Activated CD4-positive, alpha-beta T cell treated with anti-CD3 and anti-CD28 coated beads for 24 hours (primary cell): ENCODE measurements around the gene NUP160.
"Not testable (repeated sequence)": the region's sequence is repeated elsewhere in the genome, so short reads cannot be mapped to it uniquely, and the experiment has no call there.

ENCODE experiments used
- DNase-seq, 2 donors: peaks; one replicate each; pipeline ENCODE4 v3.0.0-alpha.2; 2020; ENCODE audit warnings: low read depth in 2 of 2

NUP160 gene

GRCh38 chr11:47847892-47848699, at the start of gene NUP160:
Gene NUP160, minus strand, starts transcription at chr11:47848350. Its CDS starts 32 bp downstream, at chr11:47848318.
- peak; percentile 81 to 86 for DNase-seq

GRCh38 chr11:47896199-47896598, 48.0 kb upstream of the NUP160 start:
- DNase-seq = no peak

GRCh38 chr11:47895035-47895434, 46.9 kb upstream of the NUP160 start:
- DNase-seq = no peak

- not testable (repeated sequence) for DNase-seq
These were observed 44.6 kb upstream of the NUP160 start for GRCh38 chr11:47892546-47893276.

GRCh38 chr11:47891886-47892285, 43.7 kb upstream of the NUP160 start:
- DNase-seq = no peak

GRCh38 chr11:47889714-47890441, 41.7 kb upstream of the NUP160 start:
- DNase-seq = no peak

- no peak for DNase-seq
These were observed 39.9 kb upstream of the NUP160 start for GRCh38 chr11:47887910-47888569.

- no peak for DNase-seq
These were observed 37.9 kb upstream of the NUP160 start for GRCh38 chr11:47886096-47886495.

GRCh38 chr11:47882437-47882836, 34.3 kb upstream of the NUP160 start:
- not testable (repeated sequence) for DNase-seq

GRCh38 chr11:47881145-47881544, 33.0 kb upstream of the NUP160 start:
- no peak for DNase-seq

- no peak for DNase-seq
These were observed 31.4 kb upstream of the NUP160 start for GRCh38 chr11:47879259-47880158.

- not testable (repeated sequence) for DNase-seq
These were observed 27.7 kb upstream of the NUP160 start for GRCh38 chr11:47875858-47876257.

- no peak for DNase-seq
These were observed 22.3 kb upstream of the NUP160 start for GRCh38 chr11:47870404-47870803.

- no peak for DNase-seq
These were observed 21.6 kb upstream of the NUP160 start for GRCh38 chr11:47869544-47870393.

- no peak for DNase-seq
These were observed 19.7 kb upstream of the NUP160 start for GRCh38 chr11:47867823-47868222.

- not testable (repeated sequence) for DNase-seq
These were observed 18.7 kb upstream of the NUP160 start for GRCh38 chr11:47866892-47867291.

GRCh38 chr11:47864901-47865300, 16.8 kb upstream of the NUP160 start:
- no peak for DNase-seq

GRCh38 chr11:47863898-47864430, 15.8 kb upstream of the NUP160 start:
- no peak for DNase-seq

- DNase-seq = no peak
These were observed 15.2 kb upstream of the NUP160 start for GRCh38 chr11:47863189-47863897.
